Brain microvascular endothelial cell (primary cell): ENCODE results near the gene DLGAP1.

Experiments
- DNase-seq: peaks from one replicate; pipeline ENCODE4 v3.0.0-alpha.2; 2020
- H3K27ac ChIP-seq: fragments of 250-450 bp; sonication (Bioruptor Pico); 2 replicates; pipeline ENCODE4 v1.5.1; 2020; ENCODE audit warnings: mild to moderate bottlenecking, moderate library complexity
- H3K27me3 ChIP-seq: fragments of 250-450 bp; sonication (Bioruptor Pico); replicated peaks from 2 replicates; pipeline ENCODE4 v1.5.1; 2020; ENCODE audit warnings: mild to moderate bottlenecking
- H3K36me3 ChIP-seq: fragments of 250-450 bp; sonication (Bioruptor Pico); replicated peaks from 2 replicates; pipeline ENCODE4 v1.5.1; 2020; ENCODE audit warnings: mild to moderate bottlenecking
- H3K4me3 ChIP-seq: 2 replicates; pipeline ENCODE4 v1.5.1; 2011; ENCODE audit warnings: low read depth, mild to moderate bottlenecking, control low read depth, low read length, moderate library complexity
- CTCF ChIP-seq: IDR thresholded peaks from 2 replicates; pipeline ENCODE4 v1.5.1; 2011; ENCODE audit warnings: low read depth, mild to moderate bottlenecking, moderate library complexity, low read length, control low read depth, inconsistent platforms; ENCODE audit errors: missing control alignments
- in situ Hi-C: cut with HindIII; loops from 2 replicates; pipeline ENCODE4 v1.10.0; 2017; ENCODE audit warnings: low sequenced_read_pairs, low pct_ligation_motif_present

Gene DLGAP1

GRCh38 chr18:3554811-3555427 is 900.2 kb downstream of the DLGAP1 start:
- TF ChIP-seq CTCF = no peak
- Histone ChIP-seq H3K4me3 (no peak overlapping the region), H3K36me3 (no peaks in the 10 kb centered on the region), H3K27me3 (no peaks in the 10 kb centered on the region), H3K27ac (no peak overlapping the region)
- in situ Hi-C loops = no loop called here
- DNase-seq = no peak

GRCh38 chr18:3554091-3554601 is 901.0 kb downstream of the DLGAP1 start:
- Histone ChIP-seq H3K4me3 (no peak overlapping the region), H3K27me3 (no peaks in the 10 kb centered on the region), H3K36me3 (no peaks in the 10 kb centered on the region), H3K27ac (no peak overlapping the region)
- peak; percentile 18 for DNase-seq
- in situ Hi-C loops = no loop called here
- TF ChIP-seq CTCF = no peak

DNA sequence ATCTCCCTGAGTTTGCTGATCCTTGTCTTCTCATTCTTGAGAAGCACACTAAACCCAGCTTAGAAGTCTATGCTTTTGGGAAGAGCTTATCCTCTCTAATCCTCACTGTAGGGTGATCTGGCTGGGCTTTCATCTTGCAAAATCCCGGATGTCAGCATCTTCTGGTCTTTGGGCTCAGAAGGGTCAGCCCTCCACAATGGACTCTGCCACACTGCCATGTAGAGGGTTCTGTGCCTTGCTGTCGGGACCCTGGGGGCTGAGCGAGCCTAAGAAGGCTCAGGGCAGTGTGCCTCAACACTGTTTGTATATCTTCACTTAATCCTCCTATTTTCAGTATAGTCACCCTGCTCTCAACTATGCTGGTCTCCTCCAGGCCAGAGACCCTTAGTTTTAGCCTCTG is 902.8 kb downstream of the DLGAP1 start:
- in situ Hi-C loops = no loop called here
- no peaks in the 10 kb centered on the region for H3K36me3 ChIP-seq
- H3K27ac ChIP-seq = no peak overlapping the region
- no peak for TF ChIP-seq CTCF
- DNase-seq = no peak
- H3K27me3 ChIP-seq = no peaks in the 10 kb centered on the region
- H3K4me3 ChIP-seq = no peak overlapping the region

DNA sequence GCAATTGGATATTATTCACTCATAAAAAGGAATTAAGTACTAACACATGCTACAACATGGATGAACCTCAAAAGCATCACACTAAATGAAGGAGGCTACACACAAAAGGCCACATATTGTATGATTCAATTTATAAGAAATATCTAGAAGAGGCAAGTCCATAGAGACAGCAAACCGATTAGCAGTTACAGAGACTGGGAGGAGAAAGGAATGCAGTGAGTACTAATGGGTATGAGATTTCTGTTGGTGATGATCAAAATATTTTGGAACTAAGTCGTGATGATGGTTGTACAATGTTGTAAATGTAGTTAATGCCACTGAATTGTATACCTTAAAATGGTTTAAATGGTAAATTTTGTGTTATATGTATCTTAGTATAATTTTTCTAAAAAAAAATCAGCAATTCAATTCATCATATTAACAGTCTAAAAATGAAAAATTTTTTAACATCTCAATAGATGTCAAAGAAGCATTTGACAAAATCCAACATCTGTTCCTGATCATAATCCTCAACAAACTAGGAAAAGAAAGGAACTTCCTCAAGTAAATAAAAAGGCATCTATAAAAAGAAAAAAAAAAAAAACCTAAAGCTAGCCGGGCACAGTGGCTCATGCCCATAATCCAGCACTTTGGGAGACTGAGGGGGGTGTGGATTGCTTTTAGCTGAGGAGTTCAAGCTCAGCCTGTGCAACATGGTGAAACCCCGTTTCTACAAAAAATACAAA is 907.1 kb downstream of the DLGAP1 start:
- DNase-seq = no peak
- in situ Hi-C loops = no loop called here

DNA sequence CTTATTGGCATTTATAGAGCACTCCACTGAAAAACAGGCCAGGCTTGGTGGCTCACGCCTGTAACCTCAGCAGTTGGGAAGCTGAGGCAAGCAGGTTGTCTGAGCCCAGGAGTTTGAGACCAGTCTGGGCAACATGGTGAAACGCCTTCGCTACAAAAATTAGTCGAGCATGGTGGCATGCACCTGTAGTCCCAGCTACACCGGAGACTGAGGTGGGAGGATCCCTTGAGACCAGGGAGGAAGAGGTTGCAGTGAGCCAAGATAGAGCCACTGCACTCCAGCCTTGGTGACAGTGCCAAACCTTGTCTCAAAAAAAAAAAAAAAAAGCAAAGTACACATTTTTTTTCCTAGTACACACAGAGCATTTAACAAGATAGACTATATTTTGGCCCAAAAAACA is 909.0 kb downstream of the DLGAP1 start:
- TF ChIP-seq CTCF = no peak
- Histone ChIP-seq H3K36me3 (no peaks in the 10 kb centered on the region), H3K27ac (no peak overlapping the region), H3K27me3 (no peaks in the 10 kb centered on the region), H3K4me3 (no peak overlapping the region)
- in situ Hi-C loops = no loop called here
- DNase-seq = no peak

More for the DNA sequence above, 907.1 kb downstream of the DLGAP1 start:
- no peak for TF ChIP-seq CTCF
- no peaks in the 10 kb centered on the region for H3K27me3 ChIP-seq
- no peak overlapping the region for H3K4me3 ChIP-seq
- no peaks in the 10 kb centered on the region for H3K36me3 ChIP-seq
- no peak overlapping the region for H3K27ac ChIP-seq

- no peak overlapping the region for H3K27ac ChIP-seq
- no peak overlapping the region for H3K4me3 ChIP-seq
- no peaks in the 10 kb centered on the region for H3K36me3 ChIP-seq
- in situ Hi-C loops = no loop called here
- no peak for TF ChIP-seq CTCF
- no peaks in the 10 kb centered on the region for H3K27me3 ChIP-seq
- no peak for DNase-seq
These were observed 910.6 kb downstream of the DLGAP1 start for GRCh38 chr18:3544537-3544936.
